NCI-H2196 (cell line): ENCODE results near the gene NDUFS7.

Experiments
- DNase-seq: peaks from one replicate; lab custom pipeline; 2025; ENCODE audit not compliant: unreplicated experiment; lab: John Stamatoyannopoulos, UW

Gene NDUFS7

DNA sequence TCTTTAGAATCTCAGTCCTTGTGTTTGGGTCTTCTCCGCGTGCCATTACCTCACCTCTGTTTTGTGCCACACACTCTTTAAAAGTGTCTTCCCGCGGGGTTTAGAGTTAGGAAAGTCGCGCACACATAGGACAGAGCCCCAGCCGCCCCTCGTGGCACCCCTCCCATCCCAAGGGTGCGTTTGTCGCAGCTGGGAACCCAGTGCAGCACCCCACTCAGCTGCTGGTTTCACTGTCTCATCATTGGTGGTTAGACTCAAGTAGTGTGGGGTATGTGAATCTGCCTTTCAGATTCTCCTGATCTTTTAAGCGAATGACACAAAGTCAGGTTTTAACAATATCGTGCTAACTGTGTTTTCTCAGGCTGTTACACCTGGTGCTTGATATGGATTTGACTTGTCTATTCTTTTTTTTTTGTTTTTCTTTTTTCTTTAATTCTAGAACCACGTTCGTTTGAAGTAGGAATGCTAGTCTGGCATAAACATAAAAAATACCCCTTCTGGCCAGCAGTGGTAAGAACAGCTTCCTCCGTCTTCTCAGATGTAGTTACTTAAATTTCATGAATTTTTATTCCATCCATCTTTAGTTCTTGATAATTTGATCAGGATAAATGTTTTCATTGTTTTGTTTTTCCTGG lies 19.5 kb upstream of the NDUFS7 start:
- DNase-seq: no peak

DNA sequence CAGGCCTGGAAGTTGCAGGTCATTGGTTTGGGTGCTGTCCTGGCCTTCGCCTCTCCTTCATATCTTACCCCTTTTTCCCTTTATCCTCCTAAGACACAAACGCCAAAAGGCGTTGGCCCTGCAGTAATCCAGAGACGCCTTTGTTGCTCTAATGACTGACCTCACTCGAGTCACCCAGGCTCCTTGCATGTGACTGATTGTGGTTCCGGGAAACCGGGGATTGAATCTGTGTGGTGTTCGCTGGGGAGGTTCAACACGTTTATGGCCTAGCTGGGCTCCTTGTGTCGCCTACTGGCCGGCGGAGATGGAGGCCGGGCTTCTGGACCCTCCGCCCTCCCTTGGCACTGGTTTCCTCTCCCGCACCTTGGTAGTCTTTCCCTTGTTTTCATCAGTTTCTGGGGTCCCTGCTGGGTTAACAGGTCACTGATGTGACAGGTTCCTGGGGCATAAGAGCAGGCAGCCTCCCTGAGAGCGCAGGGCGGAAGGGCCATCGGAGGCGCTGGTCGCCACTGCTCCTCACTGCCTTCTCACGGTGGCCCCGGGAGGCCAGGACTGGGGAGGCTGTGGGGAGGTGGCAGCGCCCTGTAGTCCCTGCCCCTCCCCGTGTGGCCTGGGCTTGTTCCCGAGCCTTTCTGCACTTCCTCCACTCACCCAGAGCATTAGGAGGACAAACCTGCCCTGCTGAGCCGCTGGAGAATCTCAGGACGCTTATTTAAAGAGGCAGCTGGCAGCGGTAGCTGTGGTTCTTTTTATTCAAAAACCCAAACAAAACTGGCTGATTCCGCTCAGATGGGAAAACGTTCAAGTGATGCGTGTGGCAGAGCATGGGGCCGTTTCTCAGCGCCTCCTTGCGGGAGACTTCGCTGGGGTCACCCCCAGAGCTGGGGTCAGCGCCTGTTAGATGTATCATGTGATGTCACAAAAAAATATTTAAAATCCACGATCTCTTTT lies 18.1 kb upstream of the NDUFS7 start:
- no peak for DNase-seq

DNA sequence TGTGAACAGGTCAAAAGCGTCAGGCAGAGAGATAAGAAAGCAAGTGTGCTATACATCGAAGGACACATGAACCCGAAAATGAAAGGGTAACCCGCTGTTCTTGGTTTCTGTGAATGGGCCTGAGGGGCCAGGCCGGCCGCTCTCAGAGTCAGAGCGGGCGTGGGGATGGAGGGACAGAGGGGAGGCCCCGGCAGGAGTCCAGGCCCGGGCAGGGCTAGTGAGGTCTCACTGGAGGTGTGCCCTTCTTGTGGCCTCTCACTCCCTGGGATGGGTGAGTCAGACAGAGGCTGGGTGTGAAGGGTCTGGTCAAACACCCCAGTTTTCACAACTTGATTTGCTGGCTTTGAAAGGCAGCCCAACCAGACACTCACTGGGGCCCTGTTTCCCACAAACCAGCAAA lies 17.4 kb upstream of the NDUFS7 start:
- DNase-seq: no peak

DNA sequence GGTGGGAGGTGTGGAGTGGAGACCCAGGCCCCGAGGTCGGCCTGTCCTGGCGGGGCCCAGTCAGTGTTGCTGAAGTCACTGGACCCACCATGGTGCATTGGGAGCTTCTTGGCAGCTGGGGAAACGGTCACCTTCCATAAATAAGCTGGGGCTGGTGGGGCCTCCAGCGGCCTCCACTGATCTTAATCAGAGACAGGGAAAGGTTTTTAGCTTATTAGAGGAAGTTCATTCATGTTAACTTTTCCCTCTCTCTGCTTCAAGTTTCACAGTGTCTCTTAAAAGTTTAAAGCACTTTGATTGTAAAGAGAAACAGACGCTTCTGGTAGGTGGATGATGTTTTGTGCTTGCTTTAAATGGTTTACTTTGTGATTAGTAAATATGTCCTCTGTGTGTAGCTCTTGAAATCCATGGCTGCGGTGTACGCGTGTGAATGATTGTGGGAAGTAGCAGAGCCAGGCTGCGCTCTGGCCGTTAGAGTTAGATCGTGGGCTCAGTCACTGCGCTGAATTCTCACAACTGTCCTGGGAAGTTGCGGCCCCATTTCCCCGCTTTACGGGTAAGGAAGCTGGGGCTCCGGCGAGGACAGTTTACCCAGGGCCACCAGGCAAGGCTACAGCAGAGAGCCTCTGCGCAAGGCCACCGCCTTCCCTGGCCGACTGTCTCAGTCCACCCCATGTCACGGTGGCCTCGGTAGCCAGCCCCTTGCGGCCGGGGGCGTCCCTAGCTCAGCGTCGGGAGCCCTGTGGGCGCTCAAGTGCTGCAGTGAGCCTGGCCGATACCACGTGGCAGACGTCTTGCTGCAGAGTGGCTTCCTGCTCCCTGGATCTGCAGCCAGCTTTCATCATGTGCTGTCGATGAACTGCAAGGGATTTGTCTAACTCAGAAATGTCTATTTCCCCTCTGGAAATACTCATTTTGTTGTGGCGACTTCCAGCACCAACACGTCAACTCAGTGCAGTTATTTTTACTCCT lies 16.5 kb upstream of the NDUFS7 start:
- DNase-seq: no peak

DNA sequence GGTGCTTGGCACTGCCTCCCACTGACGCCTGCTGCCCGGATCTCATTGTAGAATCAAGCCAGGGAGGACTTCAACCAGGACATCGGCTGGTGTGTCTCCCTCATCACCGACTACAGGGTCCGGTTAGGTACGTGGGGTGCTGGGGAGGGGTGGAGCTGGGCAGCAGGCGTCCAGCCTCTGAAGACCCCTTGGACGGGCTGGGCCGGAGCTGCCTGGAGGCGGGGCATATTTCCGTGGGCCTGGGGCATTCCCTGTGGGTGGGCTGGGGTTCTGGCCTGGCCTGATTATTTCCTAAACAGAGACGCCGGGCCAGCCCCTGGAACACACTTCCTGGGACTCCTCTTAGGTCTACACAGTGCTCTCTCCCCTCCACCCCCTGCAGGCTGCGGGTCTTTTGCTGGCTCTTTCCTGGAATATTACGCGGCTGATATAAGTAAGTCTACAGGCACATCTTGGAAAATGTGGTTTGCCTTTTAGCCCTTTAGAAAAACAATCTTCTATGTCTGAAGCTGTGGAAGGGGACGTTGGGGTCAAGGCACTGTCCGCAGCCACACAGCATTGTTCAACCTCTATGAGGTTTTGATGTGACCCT lies 14.4 kb upstream of the NDUFS7 start:
- no peak for DNase-seq

DNA sequence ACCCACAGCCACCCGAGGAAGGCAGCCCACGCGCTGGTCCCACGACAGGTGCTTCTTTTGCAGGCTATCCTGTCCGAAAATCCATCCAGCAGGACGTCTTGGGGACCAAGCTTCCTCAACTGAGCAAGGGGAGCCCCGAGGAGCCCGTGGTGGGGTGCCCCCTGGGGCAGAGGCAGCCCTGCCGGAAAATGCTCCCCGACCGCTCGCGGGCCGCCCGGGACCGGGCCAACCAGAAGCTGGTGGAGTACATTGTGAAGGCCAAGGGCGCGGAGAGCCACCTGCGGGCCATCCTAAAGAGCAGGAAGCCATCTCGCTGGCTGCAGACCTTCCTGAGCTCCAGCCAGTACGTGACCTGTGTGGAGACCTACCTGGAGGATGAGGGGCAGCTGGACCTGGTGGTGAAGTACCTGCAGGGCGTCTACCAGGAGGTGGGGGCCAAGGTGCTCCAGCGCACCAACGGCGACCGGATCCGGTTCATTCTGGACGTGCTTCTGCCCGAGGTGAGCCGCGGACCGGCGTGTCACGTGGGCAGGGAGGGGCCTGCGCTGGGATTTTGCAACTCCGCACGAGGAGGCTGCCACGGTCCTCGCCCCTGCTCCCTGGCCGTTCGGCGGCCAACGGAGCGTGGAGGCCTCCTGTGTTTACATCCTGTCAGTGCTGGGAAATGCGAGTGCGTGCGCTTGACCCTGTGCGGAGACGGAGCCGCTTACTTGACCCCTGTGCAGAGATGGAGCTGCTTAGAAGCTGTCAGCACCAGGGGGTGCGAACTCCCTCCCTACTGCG lies 12.9 kb upstream of the NDUFS7 start:
- DNase-seq: no peak

DNA sequence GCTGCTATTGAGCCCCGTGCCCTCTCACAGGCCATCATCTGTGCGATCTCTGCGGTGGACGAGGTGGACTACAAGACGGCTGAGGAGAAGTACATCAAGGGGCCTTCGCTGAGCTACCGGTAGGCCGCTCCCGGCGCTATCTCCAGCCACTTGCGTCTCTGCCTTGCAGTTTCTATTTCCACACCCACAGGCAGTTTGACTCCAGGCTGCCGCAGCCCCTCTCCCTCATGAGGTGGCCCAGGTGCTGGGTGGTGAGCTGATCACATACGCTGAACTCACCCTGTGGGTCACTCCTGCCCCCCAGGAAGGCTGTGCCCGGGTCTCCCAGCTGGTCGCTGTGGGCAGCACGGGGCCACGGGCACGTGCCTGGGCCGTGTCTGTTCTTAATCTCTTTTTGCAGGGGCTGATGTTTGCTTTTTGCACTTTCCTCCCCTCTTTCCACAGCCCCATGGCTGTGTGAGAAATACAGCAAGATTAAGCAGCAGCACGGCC lies 10.6 kb upstream of the NDUFS7 start:
- DNase-seq: no peak

DNA sequence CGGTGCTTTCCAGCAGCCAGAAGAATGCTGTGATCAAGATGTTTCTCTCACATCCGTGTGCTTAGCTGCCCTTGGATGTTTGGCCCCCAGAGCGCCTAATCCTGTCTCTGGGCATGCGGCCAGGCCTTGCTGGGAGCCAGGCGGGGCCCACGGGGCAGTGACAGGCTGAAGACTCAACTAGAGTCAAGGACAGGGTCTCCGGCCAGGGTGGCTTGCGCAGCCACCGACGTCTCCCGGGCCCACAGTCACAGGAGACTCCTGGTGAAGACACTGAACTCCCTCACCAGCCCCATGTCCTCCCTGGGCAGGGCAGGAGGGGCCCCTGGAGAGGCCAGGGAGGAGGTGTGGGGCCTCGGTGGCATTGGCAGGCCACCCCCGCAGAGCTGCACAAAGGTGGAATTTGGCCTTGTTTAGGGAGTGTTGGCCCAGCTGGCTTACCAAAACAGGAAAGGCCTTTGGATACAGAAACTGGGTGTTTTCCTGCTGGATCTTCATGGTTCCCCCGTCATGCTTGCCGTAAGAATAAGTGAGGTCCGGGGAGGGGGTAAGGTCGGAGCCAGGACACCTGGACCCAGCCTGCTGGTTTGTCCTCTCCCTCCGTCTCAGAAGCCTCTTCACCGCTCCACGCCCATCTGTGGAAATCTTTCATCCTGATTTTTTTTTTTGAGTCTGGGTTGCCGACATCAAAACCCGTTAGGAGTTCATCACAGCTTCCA lies 10.0 kb upstream of the NDUFS7 start:
- DNase-seq: no peak

DNA sequence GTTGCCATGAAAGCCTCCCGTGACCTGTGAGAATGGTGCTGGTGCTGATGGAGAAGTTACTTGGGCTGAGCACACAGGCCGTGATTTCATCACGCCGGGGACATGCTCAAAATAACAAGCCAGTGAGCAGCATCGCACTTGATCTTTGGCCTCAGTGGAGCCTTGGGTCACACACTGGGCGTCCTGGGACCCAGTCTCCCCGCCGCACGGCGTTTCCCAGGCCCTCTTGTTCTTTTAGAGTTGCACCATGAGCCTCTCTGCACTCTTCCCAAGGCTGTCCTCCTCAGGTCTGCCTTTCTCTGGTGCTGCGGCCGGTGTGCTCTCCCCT lies 9.5 kb upstream of the NDUFS7 start:
- DNase-seq: no peak

DNA sequence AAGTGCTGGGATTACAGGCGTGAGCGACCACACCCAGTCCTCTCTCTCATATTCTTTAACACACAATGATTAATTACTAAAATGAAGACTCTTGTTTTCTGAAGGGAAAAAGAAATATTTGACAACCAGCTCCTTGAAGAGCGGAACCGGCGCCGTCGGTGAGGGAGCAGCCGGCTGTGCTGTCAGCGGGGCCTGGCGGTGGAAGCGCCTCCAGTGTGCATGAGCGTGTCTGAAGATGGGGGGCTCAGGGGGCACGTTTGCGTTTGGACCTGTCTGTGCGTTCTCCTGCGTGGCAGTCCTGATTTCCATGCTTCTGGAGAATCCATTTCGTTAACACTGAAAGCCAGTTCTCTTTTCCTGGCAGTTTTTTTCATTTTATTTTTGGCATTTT lies 7.3 kb upstream of the NDUFS7 start:
- DNase-seq: no peak

DNA sequence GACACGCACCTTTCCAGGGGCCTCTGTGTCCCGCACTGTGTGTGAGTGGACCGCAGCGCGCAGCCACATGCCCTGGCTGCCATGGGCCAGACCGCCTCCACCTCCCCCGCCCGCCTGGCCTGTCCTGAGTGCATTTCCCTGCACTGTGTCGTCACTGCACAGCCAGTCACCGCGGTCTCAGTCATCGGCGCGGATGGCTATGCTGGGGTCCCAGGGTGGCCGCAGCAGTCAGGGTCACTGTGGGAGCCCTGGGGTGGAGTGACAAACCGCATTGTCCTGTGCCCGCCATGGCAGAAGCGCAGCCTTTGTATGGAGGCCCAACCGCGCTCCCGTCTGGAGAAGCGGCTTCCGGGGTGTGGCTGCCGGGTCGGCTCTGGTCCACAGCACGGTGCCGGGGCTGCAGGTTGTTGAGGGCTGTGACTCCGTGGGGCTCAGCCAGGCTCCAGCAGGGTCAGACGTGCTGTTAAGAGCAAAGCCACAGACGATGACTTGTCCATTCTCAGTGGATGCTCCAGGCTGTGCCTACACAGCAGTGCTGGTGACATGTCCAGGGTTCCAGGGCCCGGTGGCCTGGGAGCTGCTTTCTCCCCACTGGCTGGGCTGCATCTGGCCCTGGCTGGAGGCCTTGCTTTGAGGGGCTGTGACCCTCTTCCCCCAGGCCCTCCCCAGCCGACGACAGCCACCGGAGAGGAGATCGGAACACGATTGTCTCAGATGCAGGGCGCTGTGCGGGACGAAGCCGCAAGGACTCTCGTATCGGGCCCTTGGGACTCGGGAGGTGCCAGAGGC lies 6.3 kb upstream of the NDUFS7 start:
- no peak for DNase-seq

DNA sequence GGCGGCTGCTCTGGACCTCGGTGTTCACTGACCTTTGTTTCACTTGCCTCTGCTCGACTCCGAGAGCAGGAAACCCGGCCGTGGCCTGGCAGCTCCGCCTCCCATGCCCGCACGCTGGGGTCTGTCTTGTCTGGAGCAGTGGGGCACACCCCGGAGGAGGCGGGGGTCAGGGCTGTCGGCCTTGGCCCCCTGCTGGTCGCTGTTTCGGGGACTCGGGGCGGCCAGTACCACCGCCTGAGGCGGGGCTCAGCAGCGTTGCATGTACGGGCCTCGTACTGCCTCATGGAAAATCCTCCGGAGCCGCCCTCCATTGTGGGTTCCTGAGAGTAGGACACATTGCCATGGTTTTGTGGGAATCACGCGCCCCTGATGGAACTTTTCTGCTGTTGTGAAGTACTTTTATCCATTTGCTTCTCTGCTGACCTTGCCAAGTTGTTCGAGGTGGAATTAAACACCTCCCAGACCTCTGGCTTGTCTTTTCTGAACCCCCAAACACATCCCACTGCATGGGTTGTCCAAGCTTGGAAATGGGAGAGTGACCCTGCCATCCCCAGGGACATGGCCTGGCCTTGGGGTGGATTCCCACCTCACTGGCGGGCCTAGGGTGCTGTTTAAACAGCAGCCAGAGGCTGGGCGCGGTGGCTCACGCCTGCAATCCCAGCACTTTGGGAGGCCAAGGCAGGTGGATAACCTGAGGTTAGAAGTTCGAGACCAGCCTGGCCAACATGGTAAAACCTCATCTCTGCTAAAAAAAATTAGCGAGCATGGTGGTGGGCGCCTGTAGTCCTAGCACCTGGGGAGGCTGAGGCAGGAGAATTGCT lies 5.5 kb upstream of the NDUFS7 start:
- no peak for DNase-seq

DNA sequence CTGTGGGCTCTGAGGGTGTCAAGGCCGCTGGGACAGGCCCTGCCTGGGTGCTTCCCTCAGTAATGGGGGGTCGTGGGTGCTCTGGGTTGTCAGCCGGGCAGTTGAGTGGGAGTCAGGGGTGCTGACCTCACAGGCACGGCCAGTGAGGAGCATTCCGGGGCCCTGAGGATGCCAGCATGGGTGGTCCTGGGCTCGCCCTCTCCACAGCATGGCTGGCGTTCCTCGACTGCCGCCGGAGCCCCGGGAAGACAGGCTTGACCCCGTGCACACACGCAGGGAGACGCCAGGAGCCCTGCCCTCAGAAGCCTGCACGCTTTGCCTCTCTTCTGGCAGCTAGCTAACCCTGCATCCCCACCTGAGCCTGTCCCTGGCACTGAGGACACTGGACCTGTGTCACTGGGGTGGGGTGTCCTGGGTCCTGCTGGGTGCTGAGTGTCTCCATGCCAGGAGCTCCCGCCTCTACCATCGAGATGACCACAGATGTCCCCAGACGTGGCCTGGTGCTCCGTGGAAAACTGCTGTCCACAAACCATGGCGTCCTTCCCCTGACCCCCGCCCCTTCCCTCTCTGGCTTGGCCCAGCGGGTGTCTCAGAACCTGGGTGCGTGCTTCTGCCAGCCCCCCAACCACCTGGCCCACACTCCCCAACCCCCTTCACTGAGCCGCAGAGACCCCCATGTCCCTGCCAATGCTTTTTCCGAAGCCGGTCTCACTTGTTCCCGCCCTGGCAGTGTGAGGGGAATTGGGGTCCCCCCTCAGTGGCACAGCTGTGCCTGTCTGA lies 4.4 kb upstream of the NDUFS7 start:
- no peak for DNase-seq

DNA sequence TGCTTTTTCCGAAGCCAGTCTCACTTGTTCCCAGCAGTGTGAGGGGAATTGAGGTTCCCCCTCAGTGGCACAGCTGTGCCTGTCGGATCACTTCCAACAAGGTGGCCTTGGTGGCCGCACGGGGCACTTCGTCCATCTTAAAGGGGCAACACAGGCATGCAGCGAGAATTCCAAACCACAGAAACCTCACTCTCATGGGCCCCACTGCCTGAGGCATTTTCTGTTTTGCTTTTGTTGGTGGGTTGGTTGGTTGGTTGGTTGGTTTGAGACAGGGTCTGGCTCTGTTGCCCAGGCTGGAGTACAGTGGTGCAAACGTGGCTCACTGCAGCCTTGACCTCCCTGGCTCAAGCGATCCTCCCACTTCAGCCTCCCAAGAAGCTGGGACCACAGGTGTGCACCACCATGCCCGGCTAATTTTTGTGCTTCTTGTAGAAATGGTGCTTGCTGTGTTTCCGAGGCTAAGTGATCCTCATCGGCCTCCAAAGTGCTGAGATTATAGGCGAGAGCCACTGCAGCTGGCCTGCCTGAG lies 3.7 kb upstream of the NDUFS7 start:
- no peak for DNase-seq

DNA sequence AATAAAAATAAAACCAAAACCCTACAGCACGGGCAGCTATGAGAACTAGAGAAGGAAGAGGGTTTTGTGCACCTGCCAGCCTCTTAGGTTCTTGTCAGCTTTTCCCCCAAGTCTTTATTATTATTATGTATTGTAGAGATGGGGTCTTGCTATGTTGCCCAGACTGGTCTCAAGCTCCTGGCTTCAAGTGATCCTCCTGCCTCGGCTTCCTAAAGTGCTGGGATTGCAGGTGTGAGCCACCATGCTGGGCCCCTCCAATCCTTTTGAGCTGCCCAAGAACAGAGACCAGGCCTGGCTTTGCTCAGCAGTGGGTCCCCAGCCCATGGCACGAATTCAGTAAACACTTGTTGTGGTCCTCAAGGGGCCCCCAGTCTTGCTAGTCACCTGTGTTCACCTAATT lies 1.5 kb upstream of the NDUFS7 start:
- DNase-seq: no peak

DNA sequence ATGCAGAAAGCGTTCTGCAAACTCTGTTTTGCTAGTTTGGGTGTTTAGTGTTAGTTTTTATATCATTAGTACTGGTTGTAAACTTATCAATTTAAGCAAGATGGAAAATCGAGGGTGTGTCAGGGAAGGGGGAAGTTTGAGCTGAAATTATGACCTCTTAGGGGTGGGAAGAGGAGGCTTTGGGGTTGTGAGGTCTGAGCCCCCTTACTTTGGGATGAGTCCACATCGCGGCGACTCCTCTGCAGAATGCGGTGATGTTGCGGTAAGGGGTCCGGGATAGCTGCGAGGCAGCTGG lies 743 bp upstream of the NDUFS7 start:
- DNase-seq: no peak

DNA sequence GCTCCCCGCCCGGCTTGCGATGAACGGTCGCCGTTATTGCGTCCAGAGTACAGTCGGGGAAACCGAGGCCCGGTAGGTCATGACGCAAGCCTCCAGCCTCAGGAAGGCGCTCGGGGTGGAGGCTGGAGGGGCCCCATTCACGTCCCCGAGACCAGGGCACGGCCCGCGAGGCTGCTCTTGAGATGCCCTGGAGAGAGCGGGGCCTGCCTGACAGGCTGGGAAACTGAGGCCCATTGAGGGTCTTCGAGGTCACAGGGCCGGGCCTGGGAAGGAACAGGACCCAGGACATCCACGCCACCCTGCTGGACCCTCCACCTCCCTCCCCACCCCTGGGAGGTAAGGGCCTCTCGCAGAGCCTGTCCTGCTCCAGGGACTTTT lies 367 bp downstream of the NDUFS7 start:
- DNase-seq: no peak
